ENCODE results near the gene ADGRG3. TPM values are rescaled to one million over a fixed set of nuclear protein-coding genes. Genes with fewer than 3 reads are reported as not detected.
A peak's percentile ranks its signal among the peaks of the same experiment; 100 is the strongest.

Gene ADGRG3
- total RNA-seq, 1 experiment from 2014 or later, result not detected

DNA sequence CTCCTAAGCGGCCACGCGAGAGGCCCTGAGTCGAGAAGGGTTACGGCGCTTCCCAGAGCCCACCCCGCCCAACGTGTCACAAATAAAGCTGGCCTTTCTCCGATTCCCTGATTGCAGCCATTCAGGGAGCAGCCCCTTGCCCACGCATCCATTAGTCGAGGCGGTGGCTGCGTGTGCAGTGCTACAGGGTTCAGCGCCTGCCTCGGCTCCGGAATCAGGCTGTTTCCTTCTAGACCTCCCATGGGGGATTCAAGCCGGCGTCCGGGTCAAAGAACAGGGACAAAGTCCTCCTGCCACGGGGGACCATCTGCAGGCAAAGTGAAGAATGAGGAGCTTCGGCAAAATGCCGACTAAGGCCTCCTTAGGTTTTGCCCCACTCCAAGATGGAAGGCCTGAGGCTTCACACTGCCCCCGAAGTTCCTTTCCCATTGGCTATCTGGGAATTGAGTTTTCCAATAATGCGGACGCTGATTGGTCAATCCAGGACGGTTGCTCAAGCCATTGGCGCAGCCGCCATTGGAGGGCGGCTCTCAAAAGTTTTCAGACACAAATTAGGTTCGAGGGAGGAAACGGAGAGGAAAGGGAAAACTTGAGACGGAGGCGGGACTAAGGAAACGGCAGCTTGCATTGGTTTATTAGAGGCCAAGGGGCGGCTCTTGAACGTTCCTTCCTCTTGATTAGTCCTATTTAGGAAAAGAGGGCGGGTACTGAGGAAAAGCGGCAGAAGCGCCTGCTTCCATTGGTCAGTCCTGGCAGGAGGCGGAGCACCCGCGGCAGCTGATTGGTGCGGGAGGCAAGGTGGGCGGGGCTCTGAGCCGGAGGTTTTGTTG is 67.0 kb downstream of the ADGRG3 start:
- DNase-seq (ENCODE audit: low spot score), result peak; percentile 99

DNA sequence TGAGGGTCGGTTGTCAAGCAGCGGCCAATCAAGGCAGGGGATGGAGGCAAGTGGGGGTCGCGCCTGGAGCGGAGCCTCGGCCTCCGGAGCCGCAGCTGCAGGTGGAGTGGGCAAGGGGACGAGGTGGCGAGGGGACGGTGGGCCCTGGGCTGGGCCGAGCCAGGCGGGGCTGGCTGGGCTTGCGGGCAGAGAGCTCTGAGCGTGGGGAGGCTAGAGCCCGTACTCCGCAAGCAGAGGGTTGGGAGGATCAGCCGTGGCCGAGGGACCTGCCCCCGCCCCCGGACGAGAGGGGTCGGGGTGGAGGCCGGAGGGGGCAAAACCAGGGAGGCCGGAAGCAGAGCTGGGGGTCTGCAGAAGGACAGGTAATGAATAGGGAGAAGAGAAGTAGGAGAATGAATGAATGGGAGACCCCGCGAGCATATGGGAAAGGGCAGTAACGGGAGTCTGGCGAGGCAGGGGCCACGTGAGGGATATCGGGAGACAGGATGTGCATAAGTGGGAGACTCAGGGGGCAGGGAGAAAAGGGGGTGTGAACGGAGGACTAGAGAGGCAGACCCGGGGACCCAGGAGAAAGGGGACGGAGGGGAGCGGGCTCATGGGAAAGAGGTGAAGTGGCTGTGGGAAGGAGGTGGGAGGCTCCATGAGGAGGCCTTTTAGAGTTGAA is 67.8 kb downstream of the ADGRG3 start, which contains the start of gene KATNB1:
Gene KATNB1, plus strand, starts transcription at position 16 of the 664 bp plus-strand sequence. CDS start 1,474 bp downstream, outside the sequence.
- no peak for DNase-seq (ENCODE audit: low spot score)

- peak; percentile 70 for DNase-seq (ENCODE audit: low spot score)
These were observed 68.6 kb downstream of the ADGRG3 start for GRCh38 chr16:57736419-57737351.

DNA sequence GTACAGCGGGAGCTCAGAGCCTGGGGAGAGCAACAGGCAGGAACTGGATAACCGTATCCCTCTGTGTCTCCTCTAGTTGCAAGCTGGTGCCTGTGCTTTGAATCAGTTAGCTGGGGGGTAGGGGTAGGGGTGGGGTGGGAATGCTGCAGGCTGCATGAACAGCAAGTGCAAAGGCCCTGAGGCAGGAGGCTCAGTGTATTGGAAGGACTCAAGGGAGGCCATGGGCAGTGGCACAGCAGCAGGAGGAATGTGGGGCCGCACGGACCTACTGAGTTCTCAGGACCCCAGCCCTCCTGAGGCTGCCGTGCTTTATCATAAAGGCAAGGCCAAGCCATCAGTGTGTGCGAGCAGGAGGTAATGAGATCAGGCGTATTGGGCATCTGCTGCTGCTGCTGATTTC is 70.7 kb downstream of the ADGRG3 start:
- no peak for DNase-seq (ENCODE audit: low spot score)

Other genes starting within 250 kb of the ADGRG3 start
- gene CIAPIN1, start 220.9 kb upstream of the ADGRG3 start, total RNA-seq (2014; rRNA removed; shearing (Covaris generic)), result 88.4 and 96.4 TPM in 2 replicates
- 67.6 and 76.9 TPM in 2 replicates for gene COQ9, start 220.8 kb upstream of the ADGRG3 start, total RNA-seq (2014; rRNA removed; shearing (Covaris generic))
- 201 and 244 TPM in 2 replicates for gene POLR2C, start 205.6 kb upstream of the ADGRG3 start, total RNA-seq (2014; rRNA removed; shearing (Covaris generic))
- gene DOK4, start 181.8 kb upstream of the ADGRG3 start, total RNA-seq (2014; rRNA removed; shearing (Covaris generic)), result 15.5 and 25.4 TPM in 2 replicates
- gene CCDC102A, start 131.7 kb upstream of the ADGRG3 start, total RNA-seq (2014; rRNA removed; shearing (Covaris generic)), result 5.8 and 10.2 TPM in 2 replicates
- not detected in 2 replicates for gene ADGRG5, start 125.7 kb upstream of the ADGRG3 start, total RNA-seq (2014; rRNA removed; shearing (Covaris generic))
- 1.2 and 1.3 TPM in 2 replicates for gene ADGRG1, start 39.7 kb upstream of the ADGRG3 start, total RNA-seq (2014; rRNA removed; shearing (Covaris generic))
- gene DRC7, start 26.5 kb downstream of the ADGRG3 start, total RNA-seq (2014; rRNA removed; shearing (Covaris generic)), result 0.02 TPM in 1 of 2 replicates, not detected in the other
- gene KATNB1, start 67.5 kb downstream of the ADGRG3 start, total RNA-seq (2014; rRNA removed; shearing (Covaris generic)), result 22.1 and 24.9 TPM in 2 replicates
- gene KIFC3, start 134.2 kb downstream of the ADGRG3 start, total RNA-seq (2014; rRNA removed; shearing (Covaris generic)), result 12.2 and 27.4 TPM in 2 replicates

All from H4 (cell line).